ENCODE results near the gene ARID3A.

Gene ARID3A

DNA sequence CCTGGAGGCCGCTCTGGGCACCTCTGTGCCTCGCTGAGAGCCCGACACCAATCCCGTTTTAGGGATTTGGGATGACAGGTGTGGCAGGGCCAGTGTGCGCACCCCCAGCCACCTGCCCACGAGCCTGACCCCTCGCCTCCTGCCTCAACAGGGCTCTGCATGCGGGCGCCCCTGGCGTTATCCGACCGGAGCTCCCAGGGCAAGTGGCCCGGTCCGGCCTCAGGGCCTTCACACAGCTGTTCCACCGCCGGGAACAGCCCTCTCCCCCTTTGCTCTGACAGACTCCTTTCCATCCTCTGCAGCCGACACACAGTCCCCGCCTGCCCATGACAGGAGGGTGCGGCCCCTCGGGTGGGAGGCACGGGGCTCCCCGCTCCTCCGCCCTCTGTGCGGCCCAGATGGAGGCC, 51.2 kb downstream of the ARID3A start:
- H3K4me3 ChIP-seq (ENCODE audit: low read length in 2 of 2): no peak overlapping the region
- H3K4me1 ChIP-seq (ENCODE audit: control insufficient read depth in 2 of 2, insufficient read depth in 2 of 2, low read length in 2 of 2): no peaks in the 10 kb centered on the region
- H3K9ac ChIP-seq (ENCODE audit: low read depth in 1 of 2, low read length in 2 of 2): no peak overlapping the region
- H3K27ac ChIP-seq (ENCODE audit: low read depth in 2 of 2, low read length in 2 of 2): no peak overlapping the region
- no peaks in the 10 kb centered on the region for H3K9me3 ChIP-seq (ENCODE audit: control insufficient read depth in 2 of 2, low read length in 2 of 2)
- H3K27me3 ChIP-seq (ENCODE audit: control insufficient read depth in 2 of 2, insufficient read depth in 2 of 2, low read length in 2 of 2): no peaks in the 10 kb centered on the region
- H3K36me3 ChIP-seq (ENCODE audit: control insufficient read depth in 2 of 2, insufficient read depth in 2 of 2, low read length in 2 of 2): peaks cover 0 to 4% of the 10 kb centered on the region in 2 donors

GRCh38 chr19:979318-979741, 53.5 kb downstream of the ARID3A start:
- Histone ChIP-seq H3K27me3 (ENCODE audit: control insufficient read depth in 2 of 2, insufficient read depth in 2 of 2, low read length in 2 of 2) (no peaks in the 10 kb centered on the region), H3K27ac (ENCODE audit: low read depth in 2 of 2, low read length in 2 of 2) (no peak overlapping the region), H3K36me3 (ENCODE audit: control insufficient read depth in 2 of 2, insufficient read depth in 2 of 2, low read length in 2 of 2) (no peaks in the 10 kb centered on the region), H3K9ac (ENCODE audit: low read depth in 1 of 2, low read length in 2 of 2) (no peak overlapping the region), H3K4me3 (ENCODE audit: low read length in 2 of 2) (no peak overlapping the region), H3K9me3 (ENCODE audit: control insufficient read depth in 2 of 2, low read length in 2 of 2) (no peaks in the 10 kb centered on the region), H3K4me1 (ENCODE audit: control insufficient read depth in 2 of 2, insufficient read depth in 2 of 2, low read length in 2 of 2) (peaks cover 6 to 8% of the 10 kb centered on the region in 2 donors)

DNA sequence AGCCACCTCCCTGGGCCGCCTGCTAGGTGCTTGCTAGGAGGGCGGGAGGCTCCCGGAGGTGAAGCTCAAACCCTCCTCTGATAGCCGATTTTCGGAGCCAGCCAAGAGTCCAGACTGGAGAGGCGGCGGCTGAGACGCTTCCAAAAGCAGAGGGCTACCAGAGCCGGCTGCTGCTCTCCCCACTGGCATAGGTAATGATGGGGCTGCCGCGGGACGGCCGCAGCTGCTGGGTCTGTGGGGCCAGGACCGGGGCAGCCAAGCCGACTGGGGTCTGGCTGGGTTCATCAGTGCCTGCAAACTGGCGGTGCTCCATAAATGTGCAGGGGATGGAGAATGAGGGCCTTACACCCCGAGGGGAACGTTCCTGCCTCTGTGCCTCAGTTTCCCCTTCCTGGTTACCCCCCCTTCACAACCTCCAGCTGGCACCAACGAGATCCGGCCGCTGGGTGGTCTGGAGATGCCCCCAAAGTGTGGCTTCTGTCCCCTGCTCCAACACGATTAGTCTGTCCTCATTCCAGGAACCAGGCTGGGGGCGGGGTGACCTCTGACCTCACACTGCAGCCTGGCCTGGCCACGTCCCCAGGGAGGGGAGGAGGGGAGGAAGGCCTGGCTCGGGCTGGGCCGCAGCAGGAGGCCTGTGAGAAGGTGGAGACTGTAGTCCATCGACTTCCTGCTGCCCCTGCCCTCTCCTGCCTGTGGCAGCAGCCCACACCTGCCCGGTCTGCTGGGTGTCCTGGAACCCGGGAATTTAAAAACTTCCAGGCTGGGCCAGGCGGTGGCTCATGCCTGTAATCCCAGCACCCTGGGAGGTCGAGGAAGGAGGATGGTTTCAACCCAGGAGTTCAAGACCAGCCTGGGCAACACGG, 54.5 kb downstream of the ARID3A start:
- Histone ChIP-seq H3K36me3 (ENCODE audit: control insufficient read depth in 2 of 2, insufficient read depth in 2 of 2, low read length in 2 of 2) (no peaks in the 10 kb centered on the region), H3K9ac (ENCODE audit: low read depth in 1 of 2, low read length in 2 of 2) (no peak overlapping the region), H3K27me3 (ENCODE audit: control insufficient read depth in 2 of 2, insufficient read depth in 2 of 2, low read length in 2 of 2) (no peaks in the 10 kb centered on the region), H3K4me1 (ENCODE audit: control insufficient read depth in 2 of 2, insufficient read depth in 2 of 2, low read length in 2 of 2) (peaks cover 10 to 14% of the 10 kb centered on the region in 2 donors), H3K4me3 (ENCODE audit: low read length in 2 of 2) (no peak overlapping the region), H3K27ac (ENCODE audit: low read depth in 2 of 2, low read length in 2 of 2) (no peak overlapping the region), H3K9me3 (ENCODE audit: control insufficient read depth in 2 of 2, low read length in 2 of 2) (no peaks in the 10 kb centered on the region)

- H3K9me3 ChIP-seq (ENCODE audit: control insufficient read depth in 2 of 2, low read length in 2 of 2): no peaks in the 10 kb centered on the region
- H3K4me1 ChIP-seq (ENCODE audit: control insufficient read depth in 2 of 2, insufficient read depth in 2 of 2, low read length in 2 of 2): peaks cover 10 to 14% of the 10 kb centered on the region in 2 donors
- H3K9ac ChIP-seq (ENCODE audit: low read depth in 1 of 2, low read length in 2 of 2): peak overlapping the region in 1 of 2 donors; percentile 40
- peak overlapping the region; percentile 27 to 37 for H3K4me3 ChIP-seq (ENCODE audit: low read length in 2 of 2)
- H3K27me3 ChIP-seq (ENCODE audit: control insufficient read depth in 2 of 2, insufficient read depth in 2 of 2, low read length in 2 of 2): no peaks in the 10 kb centered on the region
- peaks cover 4 to 9% of the 10 kb centered on the region in 2 donors for H3K36me3 ChIP-seq (ENCODE audit: control insufficient read depth in 2 of 2, insufficient read depth in 2 of 2, low read length in 2 of 2)
- no peak overlapping the region for H3K27ac ChIP-seq (ENCODE audit: low read depth in 2 of 2, low read length in 2 of 2)
Measured at GRCh38 chr19:982567-983170, 56.8 kb downstream of the ARID3A start.

DNA sequence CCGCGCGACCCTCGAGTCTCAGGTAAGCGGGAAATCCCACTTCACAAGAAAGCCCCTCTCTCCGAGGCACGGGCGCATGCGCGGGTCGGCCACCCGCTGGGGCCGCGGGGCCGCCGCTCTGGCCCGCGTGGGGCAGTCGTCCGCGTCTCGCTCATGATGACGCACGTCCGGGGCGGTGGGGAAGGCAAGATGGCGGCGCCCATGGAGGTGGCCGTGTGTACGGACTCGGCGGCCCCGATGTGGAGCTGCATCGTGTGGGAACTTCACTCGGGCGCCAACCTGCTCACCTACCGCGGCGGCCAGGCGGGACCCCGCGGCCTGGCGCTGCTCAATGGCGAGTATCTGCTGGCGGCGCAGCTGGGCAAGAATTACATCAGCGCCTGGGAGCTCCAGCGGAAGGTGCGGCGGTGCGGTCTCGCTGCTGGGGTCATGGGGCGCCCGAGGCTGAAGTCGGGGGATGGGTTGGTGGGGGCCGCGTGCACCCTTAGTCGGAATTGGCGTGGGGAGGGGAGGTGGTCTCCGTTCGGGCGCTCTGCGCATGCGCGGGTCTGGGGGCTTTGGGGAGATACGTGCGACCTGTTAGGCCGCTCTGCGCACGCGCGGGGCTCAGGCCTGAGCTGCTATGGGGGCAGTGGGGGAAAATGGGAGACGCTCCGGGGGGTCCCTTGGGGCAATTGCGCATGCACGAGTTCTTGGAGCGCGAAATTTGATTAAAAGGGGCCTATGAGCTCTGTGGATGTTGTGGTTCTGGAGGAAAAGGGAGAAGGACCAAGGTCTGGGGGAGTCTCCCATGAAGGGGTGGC, 58.5 kb downstream of the ARID3A start, which contains the start of gene WDR18:
Gene WDR18, plus strand, starts transcription at position 181 of the 803 bp plus-strand sequence. Its CDS starts 9 bp downstream, at position 190.
- peak within 1 kb of the TSS; percentile 81 to 96 for H3K4me3 ChIP-seq (ENCODE audit: low read length in 2 of 2)
- H3K36me3 ChIP-seq (ENCODE audit: control insufficient read depth in 2 of 2, insufficient read depth in 2 of 2, low read length in 2 of 2): peaks cover 4 to 15% of the 10 kb centered on the region in 2 donors
- peak within 1 kb of the TSS; percentile 56 to 77 for H3K27ac ChIP-seq (ENCODE audit: low read depth in 2 of 2, low read length in 2 of 2)
- H3K9ac ChIP-seq (ENCODE audit: low read depth in 1 of 2, low read length in 2 of 2): peak within 1 kb of the TSS; percentile 91 to 96
- peaks cover 10 to 14% of the 10 kb centered on the region in 2 donors for H3K4me1 ChIP-seq (ENCODE audit: control insufficient read depth in 2 of 2, insufficient read depth in 2 of 2, low read length in 2 of 2)
- no peaks in the 10 kb centered on the region for H3K9me3 ChIP-seq (ENCODE audit: control insufficient read depth in 2 of 2, low read length in 2 of 2)
- no peaks in the 10 kb centered on the region for H3K27me3 ChIP-seq (ENCODE audit: control insufficient read depth in 2 of 2, insufficient read depth in 2 of 2, low read length in 2 of 2)

GRCh38 chr19:986083-986482, 60.2 kb downstream of the ARID3A start:
- Histone ChIP-seq H3K27me3 (ENCODE audit: control insufficient read depth in 2 of 2, insufficient read depth in 2 of 2, low read length in 2 of 2) (no peaks in the 10 kb centered on the region), H3K4me3 (ENCODE audit: low read length in 2 of 2) (no peak overlapping the region), H3K36me3 (ENCODE audit: control insufficient read depth in 2 of 2, insufficient read depth in 2 of 2, low read length in 2 of 2) (peaks cover 4 to 15% of the 10 kb centered on the region in 2 donors), H3K4me1 (ENCODE audit: control insufficient read depth in 2 of 2, insufficient read depth in 2 of 2, low read length in 2 of 2) (peaks cover 10 to 14% of the 10 kb centered on the region in 2 donors), H3K27ac (ENCODE audit: low read depth in 2 of 2, low read length in 2 of 2) (no peak overlapping the region), H3K9ac (ENCODE audit: low read depth in 1 of 2, low read length in 2 of 2) (no peak overlapping the region), H3K9me3 (ENCODE audit: control insufficient read depth in 2 of 2, low read length in 2 of 2) (no peaks in the 10 kb centered on the region)

GRCh38 chr19:988081-988480, 62.2 kb downstream of the ARID3A start:
- Histone ChIP-seq H3K9ac (ENCODE audit: low read depth in 1 of 2, low read length in 2 of 2) (no peak overlapping the region), H3K4me1 (ENCODE audit: control insufficient read depth in 2 of 2, insufficient read depth in 2 of 2, low read length in 2 of 2) (peaks cover 7 to 10% of the 10 kb centered on the region in 2 donors), H3K36me3 (ENCODE audit: control insufficient read depth in 2 of 2, insufficient read depth in 2 of 2, low read length in 2 of 2) (peaks cover 4 to 21% of the 10 kb centered on the region in 2 donors), H3K27me3 (ENCODE audit: control insufficient read depth in 2 of 2, insufficient read depth in 2 of 2, low read length in 2 of 2) (no peaks in the 10 kb centered on the region), H3K4me3 (ENCODE audit: low read length in 2 of 2) (no peak overlapping the region), H3K9me3 (ENCODE audit: control insufficient read depth in 2 of 2, low read length in 2 of 2) (no peaks in the 10 kb centered on the region), H3K27ac (ENCODE audit: low read depth in 2 of 2, low read length in 2 of 2) (no peak overlapping the region)

- peaks cover 7 to 10% of the 10 kb centered on the region in 2 donors for H3K4me1 ChIP-seq (ENCODE audit: control insufficient read depth in 2 of 2, insufficient read depth in 2 of 2, low read length in 2 of 2)
- H3K4me3 ChIP-seq (ENCODE audit: low read length in 2 of 2): no peak overlapping the region
- H3K27me3 ChIP-seq (ENCODE audit: control insufficient read depth in 2 of 2, insufficient read depth in 2 of 2, low read length in 2 of 2): no peaks in the 10 kb centered on the region
- peaks cover 4 to 24% of the 10 kb centered on the region in 2 donors for H3K36me3 ChIP-seq (ENCODE audit: control insufficient read depth in 2 of 2, insufficient read depth in 2 of 2, low read length in 2 of 2)
- no peak overlapping the region for H3K9ac ChIP-seq (ENCODE audit: low read depth in 1 of 2, low read length in 2 of 2)
- H3K27ac ChIP-seq (ENCODE audit: low read depth in 2 of 2, low read length in 2 of 2): no peak overlapping the region
- no peaks in the 10 kb centered on the region for H3K9me3 ChIP-seq (ENCODE audit: control insufficient read depth in 2 of 2, low read length in 2 of 2)
Measured at GRCh38 chr19:988510-988909, 62.7 kb downstream of the ARID3A start.

DNA sequence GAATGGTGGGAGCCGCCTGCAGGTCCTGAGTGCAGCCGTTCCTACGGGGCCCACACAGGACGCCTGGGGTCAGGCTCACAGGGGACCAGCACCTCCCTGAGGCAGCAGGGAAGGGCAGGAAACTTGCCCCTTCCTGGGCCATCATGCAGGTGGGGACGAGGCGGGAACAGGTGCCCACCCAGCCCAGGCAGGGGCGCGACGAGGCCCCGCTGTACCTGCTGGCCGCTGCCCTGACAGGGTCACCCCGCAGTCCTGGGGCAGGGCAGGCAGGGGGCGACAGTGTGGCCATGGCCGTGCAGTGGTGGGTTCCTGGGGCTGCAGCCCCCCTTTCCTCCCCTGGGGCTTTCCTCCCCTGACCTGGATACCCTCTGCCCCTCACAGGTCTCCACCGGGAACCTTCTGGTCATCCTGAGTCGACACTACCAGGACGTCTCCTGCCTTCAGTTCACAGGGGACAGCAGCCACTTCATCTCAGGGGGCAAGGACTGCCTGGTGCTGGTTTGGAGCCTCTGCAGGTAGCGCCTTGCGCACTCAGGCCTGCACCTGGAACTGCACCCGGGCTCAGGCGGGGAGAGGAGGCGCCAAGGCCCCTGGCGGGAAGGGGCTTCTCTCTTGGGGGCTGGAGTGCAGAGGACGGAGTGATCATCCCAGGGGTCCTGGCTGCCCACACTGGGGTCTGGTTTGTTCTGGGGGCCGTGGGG, 63.7 kb downstream of the ARID3A start:
- Histone ChIP-seq H3K27me3 (ENCODE audit: control insufficient read depth in 2 of 2, insufficient read depth in 2 of 2, low read length in 2 of 2) (no peaks in the 10 kb centered on the region), H3K4me3 (ENCODE audit: low read length in 2 of 2) (no peak overlapping the region), H3K9me3 (ENCODE audit: control insufficient read depth in 2 of 2, low read length in 2 of 2) (no peaks in the 10 kb centered on the region), H3K36me3 (ENCODE audit: control insufficient read depth in 2 of 2, insufficient read depth in 2 of 2, low read length in 2 of 2) (peaks cover 4 to 24% of the 10 kb centered on the region in 2 donors), H3K27ac (ENCODE audit: low read depth in 2 of 2, low read length in 2 of 2) (no peak overlapping the region), H3K4me1 (ENCODE audit: control insufficient read depth in 2 of 2, insufficient read depth in 2 of 2, low read length in 2 of 2) (peaks cover 4 to 6% of the 10 kb centered on the region in 2 donors), H3K9ac (ENCODE audit: low read depth in 1 of 2, low read length in 2 of 2) (no peak overlapping the region)
